HG02970 (cell line): Measurements from ENCODE around the gene TEC.

Experiments used
- ATAC-seq: cut with Tn5 transposase; IDR thresholded peaks from one replicate; pipeline ENCODE4 v1.9.1; 2021; ENCODE audit warnings: mild to moderate bottlenecking, moderate library complexity, moderate number of reproducible peaks; ENCODE audit not compliant: unreplicated experiment, low FRiP score

Gene TEC

DNA sequence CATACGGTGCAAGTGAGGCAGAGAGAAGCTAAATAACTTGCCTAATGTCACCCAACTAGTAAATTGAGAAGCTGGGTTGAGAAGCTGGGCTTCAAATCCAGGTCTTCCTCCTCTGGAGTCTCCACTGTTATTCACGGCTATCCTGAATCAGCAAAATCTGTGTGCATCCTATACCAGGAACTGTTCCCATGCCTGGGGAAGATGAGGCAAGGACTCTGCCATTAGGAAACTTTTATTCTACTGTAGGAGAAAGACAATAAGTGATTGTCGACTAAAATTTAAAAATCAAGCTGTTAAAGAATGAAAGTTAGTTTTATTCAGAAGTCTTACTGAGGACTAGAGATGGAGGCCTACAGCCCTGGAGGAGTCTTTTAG lies 872 bp upstream of the TEC start:
- no peak for ATAC-seq

DNA sequence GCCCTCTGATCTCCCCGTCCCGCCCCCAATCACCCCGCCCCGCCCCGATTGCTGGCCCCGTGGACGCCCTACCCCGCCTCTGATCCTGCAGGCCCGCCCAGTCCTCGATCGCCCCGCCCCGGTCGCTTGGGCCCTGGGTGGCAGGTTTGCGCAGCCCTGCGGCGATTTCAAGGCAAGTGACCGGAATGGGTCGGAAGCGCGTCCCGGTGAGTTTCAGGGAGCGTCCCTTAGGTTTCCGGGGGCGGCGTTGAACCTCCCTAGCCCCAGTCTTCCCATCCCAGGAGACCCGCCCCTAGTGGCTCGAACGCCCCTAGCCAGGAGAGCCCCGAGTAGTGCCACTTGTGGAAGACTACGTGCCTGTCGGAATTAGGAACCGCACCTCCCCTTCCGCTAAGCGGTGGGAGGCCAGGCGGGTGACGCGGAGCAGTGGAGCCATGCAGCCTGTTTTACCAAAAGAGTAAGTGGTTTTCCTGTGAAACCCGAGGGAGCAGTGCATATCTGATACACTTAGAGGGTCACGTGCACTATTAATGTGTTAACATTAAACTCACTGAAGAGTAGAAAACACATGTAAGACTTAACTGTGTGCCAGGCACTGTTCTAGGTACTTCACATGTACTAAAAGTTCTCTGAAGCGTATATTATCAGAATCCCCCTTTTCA lies 354 bp upstream of the TEC start:
- ATAC-seq: peak; percentile 79

DNA sequence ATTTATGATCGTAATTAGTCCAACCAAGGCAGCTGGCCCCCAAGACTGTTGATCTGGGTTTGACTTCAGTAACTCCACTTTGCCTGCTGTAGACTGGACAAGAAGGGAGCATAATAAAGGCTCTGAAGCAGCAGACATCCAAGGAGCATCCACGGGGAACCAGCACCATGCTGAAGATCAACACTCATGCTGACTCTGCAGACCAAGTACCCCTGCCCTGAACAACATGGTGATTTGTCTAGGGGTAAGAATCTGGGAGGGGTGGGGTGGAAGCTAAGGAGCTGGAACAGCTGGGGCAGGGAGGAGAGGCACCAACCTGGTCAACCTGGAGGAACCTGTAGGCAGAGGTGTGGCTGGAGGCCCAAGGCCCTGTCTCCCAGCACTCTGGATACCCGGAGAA lies 2.1 kb downstream of the TEC start:
- ATAC-seq: no peak

DNA sequence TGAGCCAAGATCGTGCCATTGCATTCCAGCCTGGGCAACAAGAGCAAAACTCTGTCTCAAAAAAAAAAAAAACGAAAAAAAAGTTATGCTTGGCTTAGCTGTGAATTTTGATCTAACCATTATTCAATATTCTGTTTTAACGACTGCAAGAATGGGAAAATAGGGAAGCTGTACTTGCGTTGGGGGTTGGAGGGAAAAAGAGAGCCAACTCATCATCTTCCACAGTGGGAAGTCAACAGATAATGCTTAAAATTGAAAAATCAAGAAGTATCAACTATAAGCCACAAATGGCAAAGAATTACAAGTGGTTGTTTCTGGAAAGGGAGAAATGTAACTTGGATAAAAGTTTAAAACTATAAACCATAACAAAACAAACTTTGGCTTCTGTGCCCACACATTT lies 2.9 kb downstream of the TEC start:
- ATAC-seq: no peak

DNA sequence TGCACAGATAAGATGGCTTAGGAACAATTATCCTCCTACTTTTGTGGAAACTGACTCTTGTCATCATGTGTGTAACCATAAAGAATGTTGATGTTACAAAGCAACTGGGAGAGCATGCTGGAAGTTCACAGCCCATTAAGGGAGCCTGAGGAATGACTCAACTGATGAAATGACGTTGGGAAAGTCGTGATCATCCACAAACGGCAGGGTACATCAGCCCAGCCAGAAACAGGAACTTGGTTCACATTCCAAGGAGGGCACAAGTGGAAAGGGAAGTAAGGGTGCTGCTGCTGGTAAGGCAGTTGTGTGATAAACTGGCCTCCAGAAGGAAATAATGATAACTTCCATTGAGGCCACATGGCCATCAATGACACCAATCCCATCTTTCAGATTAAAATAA lies 6.7 kb downstream of the TEC start:
- ATAC-seq: no peak

DNA sequence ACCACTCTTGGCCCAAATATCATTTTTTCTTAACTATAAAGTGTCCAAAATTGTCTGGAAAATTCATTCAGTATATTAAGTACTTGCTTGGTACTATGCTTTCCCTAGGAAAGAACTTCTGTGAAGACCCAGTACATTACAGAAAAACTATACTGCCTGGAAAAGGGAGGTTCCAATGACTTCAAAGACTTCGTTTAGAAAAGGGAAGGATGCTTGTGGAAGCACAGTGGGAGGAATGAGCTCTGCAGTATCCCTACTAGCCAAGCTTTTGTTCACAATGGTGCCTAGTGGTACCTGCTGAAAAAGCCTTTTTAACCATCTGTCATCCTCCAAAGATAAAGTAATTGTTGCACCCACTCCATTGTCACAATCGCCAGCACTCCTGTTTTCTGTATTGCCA lies 7.2 kb downstream of the TEC start:
- no peak for ATAC-seq

DNA sequence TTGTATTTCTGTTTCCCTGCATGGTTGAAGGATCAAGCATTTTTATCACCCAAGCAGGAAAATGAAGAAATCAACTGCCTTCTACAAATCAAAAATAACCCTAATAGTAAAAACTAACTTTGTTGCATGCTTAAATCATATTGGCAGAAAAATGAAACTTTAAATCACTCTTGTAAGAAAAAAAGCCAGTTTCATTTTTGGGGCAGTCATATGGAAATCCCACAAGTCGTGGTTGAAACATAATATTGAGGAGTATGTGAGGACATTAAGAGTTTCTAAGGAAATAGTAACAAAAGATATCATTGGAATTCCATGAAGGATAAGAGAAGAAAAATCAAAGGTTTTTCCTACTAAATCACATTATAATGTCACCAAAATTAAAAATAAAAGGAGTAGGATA lies 8.4 kb downstream of the TEC start:
- no peak for ATAC-seq

DNA sequence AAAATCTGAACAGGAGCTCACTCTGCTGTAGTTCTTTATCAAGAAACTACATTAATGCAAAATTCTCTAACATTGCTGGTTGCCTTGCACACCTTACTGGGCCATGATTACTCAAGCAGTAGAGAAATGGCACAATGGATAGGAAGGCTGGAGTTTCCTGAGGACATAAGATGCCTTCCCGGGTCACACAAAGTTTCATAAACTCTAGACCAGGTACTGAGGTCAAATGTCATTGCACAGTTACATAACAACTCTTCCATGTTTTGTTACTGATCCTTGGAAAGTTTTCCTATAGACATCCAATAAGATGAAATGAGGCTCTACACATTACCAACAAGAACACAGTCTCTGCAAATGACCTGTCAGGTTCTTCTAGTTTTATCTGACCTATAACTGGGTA lies 9.9 kb downstream of the TEC start:
- no peak for ATAC-seq

DNA sequence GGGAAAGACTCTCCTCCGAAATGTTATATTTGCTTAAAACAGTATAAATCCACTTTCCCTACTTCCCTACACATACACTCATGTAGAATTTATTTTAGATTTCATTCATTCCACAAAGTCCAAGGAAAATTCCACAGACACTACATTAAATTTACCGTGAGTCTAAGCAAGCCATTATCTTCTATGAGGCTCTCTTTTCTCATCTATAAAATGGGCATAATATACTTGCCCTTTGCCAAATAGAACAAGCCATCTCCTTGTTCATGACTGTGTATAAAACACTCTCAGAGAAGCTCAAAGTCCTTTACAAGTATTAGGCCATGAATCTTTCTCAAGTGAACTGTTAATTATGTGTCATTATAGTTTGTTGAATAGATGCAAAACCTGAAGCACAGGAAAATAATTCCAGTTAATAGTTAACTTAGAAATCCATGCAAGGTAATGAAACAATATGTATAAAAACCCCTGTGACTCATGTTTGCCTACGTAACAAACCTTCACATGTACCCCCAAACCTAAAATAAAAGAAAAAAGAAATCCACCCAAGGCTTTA lies 10.7 kb downstream of the TEC start:
- no peak for ATAC-seq

DNA sequence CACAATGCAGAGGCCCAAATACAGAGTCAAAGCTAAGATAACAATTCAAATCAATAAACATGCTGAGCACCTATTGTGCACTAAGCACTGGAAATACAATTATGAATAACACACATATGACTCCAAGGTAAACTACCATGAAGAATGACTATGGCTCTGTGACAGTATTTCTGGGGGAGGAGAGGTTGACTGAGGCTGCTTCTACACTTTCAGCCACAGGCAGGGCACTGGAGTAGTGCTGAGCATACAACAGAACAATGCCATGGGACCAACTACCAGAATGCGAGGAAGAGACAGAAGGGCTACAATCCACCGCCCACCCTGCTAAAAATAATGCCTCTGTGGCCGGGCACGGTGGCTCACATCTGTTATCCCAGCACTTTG lies 13.7 kb downstream of the TEC start:
- ATAC-seq: no peak

DNA sequence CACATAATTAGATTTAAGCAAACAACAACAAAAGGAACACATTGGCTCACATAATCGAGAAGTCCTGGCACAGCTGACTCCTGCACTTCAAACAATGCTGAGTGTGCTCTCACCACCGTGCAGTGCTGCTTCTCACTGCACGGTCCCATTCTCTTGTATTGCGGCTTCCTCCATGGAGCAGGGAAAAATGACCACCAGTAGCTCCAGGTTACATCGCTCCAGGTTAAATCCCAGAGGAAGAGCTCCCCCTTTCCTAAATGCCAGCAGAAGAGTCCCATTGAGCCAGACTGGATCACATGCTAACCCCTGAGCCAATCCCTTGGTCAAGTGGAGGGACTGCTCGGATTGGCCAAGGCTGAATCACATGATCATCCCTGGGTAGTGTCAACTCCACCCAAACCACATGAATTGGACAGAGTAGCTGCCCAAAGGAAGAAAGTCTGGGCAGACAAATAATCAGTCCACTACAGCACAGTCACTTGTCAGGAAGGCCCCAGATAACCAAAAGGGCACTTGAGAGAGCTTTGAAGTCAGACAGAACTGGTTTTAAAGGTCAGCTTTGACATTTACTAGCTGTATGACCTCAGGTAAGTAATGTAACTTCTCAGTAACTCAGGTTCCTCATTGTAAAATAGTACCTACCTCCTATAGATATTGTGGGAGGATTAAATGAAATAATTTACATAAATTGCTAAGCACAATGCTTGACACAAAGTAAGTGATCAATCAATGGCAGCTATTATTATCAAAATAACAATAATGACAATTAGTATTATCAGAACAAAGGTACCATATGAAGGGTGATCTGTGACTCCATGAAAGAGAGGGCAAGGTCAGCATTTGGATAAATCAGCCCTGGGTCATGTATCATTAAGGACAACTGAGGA lies 14.3 kb downstream of the TEC start:
- no peak for ATAC-seq

DNA sequence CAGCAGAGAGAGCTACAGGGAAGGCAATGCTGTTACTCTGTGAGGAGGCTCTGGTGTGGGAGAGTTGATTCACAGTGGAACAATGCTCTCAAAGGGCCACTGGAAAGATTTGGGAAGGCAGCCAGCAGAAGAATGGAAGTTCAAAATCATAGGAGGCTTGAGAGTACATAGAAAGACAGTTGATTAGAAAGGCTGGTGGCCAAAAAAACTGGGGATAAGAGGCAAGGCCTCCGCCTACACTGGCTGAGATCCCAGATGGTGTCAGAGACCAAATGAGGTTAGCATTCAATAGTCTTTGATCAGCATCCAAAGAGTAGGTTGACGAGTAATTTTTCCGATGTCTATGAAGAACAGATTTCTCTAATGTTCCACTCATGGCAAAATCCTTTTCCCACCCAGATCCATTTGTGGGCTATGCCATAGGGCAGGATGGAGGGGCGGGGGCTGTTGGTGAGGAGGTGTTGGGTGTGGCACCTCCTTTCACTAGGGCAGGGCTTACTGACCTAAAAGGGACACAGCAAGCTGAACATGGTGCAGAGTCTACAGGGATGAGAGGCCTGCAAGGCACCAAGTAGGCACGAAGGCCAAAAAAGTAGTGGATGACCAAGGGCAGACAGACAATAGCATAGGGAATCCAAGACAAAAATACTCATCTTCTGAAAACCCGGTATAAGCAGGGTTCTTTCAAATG lies 15.1 kb downstream of the TEC start:
- ATAC-seq: no peak

DNA sequence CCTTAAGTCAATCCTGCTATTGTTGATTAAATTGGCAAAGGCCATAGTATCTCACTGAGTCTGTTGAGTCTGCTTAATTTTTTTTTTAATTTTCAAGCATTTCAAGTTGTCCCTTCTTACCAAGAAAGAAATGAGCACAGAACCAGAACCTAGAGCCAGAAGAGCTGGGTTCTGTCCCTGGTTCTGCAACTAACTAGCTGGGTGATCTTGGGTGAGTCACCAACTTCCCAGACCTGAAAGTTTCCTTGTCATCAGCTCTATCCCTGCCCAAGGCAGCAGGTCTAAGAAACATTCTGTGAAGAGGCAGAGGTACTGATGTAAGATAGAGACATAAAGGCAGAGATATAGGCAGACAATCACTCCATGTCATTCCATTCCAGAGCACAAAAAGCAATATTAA lies 17.3 kb downstream of the TEC start:
- no peak for ATAC-seq

DNA sequence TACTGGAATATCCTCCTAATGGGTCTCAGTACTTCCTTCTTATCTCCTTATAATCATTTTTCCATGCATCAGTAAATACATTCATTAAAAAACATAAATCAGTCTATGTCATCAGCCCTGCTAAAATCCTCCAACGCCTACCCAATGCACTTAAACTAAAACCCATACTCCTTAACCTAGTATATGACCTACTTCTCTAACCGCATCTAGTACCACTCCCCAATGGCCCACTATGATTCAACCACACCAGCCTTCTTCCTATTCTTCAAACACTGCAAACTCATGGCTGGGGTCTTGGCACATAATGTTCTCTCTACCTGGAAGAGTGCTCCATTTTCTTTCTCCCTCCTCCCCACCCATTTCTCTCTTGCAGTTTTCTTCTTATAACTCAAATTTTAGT lies 18.7 kb downstream of the TEC start:
- no peak for ATAC-seq

DNA sequence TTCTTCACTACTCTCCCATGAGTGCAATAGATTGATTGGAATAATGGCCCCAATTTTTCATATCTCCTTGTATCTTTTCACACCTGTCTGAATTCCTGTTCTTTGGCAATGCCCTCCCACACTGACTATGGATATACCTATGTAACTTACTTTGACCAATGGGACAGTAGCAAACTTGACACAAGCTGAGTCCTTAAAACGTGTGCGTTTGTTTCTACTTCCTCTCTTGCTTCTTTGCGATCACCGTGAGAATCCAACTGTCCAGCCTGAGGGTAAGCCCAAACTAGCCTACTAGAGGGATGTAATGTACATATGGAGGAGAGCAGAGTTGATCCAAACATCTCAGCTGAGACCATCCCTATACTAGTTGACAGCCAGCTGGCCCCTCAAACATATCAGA lies 19.3 kb downstream of the TEC start:
- no peak for ATAC-seq

DNA sequence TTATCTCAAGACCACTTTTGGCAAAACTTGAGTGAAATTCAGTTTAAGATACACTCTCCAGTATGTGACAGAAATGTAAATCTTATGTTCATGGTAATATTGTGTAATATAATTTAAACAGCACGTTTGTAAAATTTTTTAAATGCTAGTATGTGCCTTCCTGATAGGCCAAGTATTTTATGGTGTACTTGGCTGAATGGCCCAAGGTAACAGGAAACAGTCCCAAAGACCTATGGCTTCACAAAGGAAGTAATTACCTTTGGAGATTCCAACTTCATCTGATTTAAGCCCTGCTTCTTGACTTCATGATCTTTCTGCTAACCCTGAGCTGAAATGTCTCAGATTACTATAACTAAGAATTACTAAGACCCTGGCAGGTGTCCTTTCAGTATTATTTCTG lies 20.3 kb downstream of the TEC start:
- no peak for ATAC-seq

DNA sequence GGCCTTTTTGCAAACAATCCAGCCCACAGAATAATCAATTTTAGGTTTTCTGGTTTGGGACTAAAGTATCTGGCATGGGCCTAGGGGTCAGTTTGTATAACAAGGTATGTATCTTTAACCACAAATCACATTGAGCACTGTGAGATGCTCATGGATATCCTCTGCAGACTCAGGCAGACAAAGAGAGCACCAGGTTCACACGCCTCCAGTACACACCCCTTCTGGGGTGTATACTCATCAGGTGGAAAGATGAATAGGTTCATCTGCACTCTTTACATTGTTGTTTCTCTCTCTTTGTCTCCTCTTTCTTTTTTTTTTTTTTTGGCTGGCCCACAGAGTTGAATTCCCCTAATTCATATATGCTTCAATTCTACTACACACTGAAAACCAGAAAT lies 21.1 kb downstream of the TEC start:
- ATAC-seq: no peak

DNA sequence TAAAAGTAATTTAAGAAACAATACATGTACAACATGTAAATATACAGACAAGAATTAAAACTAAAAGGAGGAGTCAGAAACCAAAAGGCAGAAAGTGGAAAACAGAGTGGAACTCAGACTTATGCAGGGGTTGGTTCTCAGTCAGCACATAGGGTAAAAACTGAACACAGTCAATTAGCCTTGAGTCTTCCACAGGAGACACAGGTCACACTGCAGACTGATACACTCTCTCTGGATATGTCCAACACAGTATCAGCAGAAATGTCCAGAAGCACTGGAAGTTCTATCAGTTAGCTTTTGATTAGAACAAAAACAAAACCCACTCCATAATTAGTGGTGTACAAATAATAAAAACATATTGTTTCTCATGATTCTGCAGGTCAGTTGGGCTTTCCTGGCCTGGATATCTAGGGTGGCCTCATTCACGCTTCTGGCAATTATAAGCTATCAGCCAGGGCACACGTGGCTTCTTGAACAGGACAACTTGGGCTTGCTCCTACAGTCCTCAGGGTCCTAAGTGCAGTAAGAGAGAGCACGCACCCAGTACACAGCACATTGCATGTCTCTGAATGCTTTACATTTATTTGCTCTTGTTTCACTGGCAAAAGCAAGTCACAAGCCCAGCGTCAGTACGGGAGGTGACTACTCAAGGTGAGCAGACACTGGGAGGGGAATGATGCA lies 21.6 kb downstream of the TEC start:
- no peak for ATAC-seq

DNA sequence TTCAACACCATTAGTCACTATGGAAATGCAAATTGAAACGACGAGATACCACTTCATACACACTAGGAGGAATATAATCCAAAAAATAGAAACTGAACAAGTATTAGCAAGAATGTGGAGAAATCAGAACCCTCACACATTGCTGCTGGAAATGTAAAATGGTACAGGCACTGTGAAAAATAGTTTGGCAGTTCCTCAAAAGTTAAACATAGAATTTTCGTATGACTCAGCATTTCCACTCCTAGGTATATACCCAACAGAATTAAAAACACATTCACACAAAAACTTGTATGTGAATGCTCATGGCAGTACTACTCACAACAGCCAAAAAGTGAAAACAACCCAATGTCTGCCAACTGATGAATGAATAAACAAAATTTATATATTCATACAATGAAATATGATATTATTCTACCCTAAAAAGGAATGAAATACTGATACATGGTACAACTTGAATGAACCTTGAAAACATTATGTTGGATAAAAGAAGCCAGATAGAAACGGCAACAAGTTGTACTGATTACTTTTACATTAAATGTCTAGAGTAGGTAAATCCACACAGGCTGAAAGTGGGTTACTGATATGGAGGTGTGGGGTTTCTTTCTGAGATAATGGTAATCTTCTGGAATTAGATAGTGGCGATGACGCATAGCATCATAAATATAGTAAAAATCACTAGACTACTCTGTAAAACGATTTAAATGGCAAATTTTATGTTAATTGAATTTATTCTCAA lies 22.3 kb downstream of the TEC start:
- no peak for ATAC-seq

DNA sequence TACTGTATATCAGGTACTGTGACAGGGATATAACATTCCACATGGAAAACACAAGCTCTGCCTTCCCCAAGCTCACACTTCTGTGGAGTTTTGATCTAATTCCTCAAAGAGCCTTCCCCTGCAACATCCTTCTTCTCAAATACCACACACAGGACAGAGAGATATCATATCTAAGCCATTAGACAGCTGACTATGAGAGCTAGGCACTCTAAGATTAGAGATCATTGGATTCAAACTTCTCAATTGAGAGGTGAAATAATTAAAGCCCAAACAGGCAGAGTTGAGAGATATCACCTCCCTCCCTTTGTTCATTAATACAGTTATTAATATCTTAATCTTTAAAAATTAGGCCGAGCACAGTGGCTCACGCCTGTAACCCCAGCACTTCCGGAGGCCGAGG lies 25.0 kb downstream of the TEC start:
- no peak for ATAC-seq
